Measurements from ENCODE around the gene NOS1AP.
"Not testable (repeated sequence)": the region's sequence is repeated elsewhere in the genome, so short reads cannot be mapped to it uniquely, and the experiment has no call there.

Gene NOS1AP

DNA sequence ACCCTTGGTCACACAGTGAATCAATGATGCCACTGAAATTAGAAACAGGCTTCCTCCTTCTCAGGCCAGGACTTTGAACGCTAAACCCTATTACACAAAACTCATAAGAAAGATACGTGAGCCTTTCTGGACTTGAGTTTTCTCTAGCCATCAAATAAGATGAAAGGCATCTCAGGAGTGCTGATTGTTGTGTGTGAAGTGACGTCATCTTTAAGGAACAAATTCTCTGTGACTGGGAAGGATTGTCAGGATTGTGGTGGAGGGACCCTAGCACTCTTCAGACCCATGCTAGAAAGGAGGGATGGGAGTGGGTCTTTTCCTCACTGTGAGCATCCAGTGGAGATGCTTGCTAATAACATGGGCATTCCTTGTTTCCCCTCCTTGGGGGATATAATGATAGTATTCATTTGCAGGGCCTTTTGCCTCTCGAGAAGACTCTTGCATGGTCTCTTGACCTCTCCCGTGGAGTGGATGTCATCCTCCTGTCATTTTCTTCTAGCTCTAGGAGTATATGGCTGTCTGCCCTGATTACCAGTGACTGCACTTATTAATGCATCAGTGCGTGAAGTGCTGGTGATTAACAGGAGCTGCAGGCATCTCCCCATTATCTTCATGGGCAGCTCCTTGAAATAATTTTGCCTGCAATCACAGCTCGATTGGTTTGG is 267.3 kb downstream of the NOS1AP start:
- no peak for DNase-seq (ENCODE audit: low spot score)

DNA sequence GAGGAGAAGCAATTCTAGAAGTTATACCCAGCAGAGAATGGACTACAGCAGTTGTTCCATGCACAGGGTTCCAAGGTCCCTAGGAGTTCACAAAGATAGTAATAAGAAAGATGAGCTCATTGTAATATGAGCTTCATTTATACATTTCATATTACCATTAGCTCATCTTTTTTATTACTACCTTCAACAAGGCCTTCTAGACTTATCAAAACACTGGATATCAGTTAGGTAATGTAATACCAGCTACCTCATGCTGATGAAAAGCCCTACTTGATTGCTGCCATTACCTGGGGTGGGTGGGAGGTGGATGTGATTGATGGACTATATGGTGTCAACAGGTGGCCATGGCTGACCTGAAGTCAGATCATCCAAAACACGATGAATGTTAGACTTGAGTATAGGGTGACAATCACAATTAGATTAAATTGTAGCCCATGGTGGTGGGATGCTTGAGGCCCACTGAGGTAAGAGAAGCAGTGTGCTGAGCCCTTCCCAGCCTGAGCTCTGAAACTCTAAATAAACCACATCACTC is 273.0 kb downstream of the NOS1AP start:
- no peak for DNase-seq (ENCODE audit: low spot score)

DNA sequence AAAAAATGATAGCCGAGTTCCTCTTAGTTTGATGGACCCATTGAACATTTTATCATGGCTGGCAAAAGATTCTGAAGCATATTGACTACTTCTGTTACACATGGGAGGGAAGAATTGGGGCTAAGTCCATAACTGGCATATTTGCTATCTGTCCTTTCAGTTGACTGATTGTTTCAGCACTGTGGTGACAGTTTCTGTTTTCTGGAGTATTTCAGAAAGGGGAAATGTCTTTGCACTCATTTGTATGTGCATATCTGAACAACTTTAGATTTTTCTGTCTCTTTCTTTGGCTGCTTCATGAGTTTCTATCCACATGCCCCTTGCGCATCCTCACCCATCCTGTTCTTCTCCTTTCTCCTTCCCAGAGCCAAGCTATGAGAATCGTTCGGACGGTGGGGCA is 274.0 kb downstream of the NOS1AP start:
- no peak for DNase-seq (ENCODE audit: low spot score)

DNA sequence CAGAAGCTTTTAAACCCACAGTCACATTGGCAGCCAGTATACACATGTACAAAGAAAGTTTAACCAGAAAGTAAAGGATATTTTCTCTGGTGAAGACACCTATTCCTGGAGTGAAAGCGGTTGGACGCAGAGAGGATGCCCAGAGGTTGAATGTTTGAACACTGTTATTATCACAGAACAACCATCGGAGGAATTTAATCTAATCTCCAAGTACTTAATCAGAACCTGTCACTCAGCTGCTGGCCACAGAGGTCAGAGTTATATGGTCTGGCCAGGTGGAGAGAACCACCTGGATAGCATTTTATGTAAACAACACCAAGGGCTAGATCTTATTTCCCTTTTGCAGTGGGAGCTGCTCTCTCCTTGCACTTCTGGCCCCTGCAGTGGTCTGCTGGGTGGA is 277.8 kb downstream of the NOS1AP start:
- DNase-seq (ENCODE audit: low spot score), result no peak

DNA sequence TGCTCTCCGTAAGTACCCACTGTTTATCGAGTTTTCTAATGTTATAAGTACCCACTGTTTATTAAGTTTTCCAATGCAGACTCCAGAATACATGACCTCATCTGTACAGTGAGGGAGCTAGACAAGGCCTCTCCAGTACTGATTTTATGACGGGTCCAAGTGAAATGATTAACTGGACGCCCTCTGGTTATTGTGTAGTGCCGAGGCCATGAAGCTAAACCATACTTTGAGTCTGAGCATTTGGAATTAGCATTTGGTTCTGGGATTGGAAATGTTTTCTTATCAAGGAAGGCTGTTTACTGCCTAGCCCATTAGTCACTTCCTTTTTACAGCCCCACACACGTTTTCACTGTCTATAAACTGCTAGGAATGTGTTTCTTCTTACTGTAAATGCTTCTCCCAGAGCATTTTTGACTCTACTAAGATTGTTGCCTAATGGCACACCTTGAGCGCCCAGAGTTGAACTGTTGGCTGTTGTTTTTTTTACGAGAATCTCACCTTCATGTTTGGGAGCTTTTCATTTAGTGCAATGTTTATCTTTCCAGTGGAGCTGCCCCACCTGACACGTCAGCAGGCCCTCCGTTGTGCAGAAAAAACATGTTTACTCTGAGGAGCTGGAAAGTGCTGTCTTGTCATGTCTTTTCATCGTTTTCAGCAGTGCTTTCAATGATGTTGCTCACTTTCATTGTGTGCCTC is 280.3 kb downstream of the NOS1AP start:
- no peak for DNase-seq (ENCODE audit: low spot score)

DNA sequence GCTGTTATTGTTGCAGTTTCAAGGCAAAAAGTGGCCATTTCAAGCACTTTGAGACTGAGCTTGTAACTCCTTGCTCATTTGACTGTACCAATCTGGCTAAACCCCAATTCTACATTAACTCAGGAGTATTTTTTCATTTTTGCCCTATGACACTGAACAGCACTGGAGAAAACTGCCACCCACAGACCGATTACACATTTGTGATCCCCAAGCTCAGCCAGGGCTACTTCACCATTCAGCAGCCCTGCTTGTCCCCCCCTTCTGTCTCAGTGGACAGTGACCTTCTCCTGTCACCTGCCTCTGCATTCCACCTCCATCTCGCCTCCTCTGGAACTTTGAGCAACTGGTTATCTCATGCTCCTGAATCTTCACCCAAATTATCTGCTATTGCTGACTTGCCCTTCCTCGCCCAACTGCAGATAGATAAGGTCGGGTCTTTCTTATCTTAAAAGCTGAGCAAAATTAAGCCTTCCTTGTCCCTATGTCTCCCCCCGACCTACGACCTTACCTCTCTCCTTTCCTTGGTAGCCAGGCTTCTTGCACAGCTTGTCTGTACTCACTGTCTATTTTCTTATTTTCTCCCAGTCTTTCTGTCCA is 281.9 kb downstream of the NOS1AP start:
- DNase-seq (ENCODE audit: low spot score), result no peak

DNA sequence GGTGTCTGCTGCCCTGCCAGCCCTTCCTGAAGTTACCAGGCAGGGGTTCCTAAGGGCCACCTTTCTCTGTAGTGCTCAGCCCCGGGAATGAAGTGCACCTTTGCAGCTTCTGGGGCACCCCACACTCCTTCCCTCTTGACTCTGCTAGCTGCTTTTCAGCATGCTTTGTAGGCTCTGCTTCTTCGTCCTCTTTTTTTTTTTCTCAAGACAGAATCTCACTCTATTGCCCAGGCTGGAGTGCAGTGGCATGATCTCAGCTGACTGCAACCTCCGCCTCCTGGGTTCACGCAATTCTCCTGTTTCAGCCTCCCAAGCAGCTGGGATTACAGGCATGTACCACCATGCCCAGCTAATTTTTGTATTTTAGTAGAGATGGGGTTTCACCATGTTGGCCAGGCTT is 282.4 kb downstream of the NOS1AP start:
- DNase-seq (ENCODE audit: low spot score), result not testable (repeated sequence)

DNA sequence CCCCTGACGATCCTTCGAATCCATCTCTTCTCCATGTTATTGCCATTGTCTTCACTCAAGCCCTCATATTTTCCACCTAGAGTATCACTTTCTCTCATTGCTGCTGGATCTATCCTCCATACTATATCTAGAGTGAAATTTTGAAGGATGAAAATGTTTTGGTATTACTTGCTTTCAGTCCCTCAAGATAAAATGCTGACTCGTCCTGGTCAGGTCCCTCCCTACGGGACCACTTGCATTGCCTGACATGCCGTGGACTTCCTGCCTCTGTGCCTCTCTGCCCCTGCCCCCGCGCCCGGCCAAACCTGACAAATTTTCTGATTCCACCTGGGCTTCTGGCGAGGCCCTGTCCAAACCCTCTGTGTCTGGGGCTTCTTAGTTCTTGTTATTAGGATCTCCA is 283.6 kb downstream of the NOS1AP start:
- DNase-seq (ENCODE audit: low spot score), result no peak

DNA sequence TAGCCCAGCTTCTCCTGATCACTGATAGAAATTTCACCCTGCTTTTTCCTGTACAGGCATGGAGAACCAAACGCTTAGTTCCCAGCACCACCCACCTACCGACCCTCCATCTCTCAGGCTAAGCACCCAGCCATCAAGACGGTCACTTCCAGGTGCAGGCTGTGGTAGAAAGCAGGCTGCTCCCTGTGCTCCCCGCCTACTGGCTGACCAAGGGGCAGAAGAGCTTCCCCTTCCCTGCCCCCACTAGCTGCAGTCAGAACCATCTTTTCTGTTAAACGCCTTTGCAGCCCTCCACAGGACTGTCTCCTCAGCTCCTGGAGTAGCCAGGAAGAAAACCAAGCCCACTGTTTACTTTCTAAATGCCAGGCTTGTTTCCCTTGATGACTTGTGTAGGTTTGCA is 284.2 kb downstream of the NOS1AP start:
- DNase-seq (ENCODE audit: low spot score), result no peak

DNA sequence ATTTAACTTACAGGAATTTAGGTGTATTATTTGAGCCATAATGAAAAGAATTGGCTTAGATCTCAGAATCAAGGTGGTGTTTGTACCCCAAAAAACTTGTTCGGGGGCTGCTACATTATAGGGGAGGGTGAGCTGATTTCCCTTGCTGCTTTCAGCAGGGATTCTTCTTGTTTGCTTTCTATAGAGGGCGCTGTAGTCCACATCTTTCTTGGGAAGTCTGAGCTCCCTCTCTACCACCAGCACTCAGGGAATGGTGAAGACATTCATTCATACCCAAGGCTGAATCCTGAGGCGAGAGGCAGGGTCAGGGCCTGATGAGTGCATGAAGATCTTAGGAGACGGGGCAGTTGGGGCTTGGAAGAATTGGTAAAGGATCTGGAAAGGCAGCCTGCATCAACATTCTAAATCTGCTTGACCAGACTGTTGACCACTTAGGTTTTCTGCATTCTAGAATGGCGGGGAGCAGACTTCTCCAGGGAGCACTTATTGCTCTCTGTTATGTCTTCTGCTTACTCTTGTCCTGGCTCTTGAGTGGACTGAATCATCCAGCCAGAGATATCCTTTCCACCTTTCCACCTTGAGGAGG is 288.3 kb downstream of the NOS1AP start:
- DNase-seq (ENCODE audit: low spot score), result no peak

DNA sequence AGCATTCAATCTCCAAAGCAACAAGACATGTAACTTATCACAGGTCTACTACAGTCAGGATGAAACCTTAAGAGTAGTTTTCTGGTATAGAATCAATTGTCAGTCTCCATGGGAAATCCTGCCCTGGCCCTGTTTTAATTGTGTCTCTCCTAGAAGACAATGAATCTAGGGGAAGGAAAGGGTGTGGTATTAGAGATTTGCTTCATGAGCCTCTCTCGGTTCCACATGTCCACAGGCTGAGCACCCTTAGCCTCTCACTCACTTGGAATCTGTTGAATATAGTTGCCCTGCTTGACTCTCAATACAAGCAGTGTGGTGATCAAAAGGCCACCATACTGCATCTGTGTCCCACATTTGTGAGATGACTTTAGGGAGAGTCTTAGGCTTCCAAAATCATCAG is 289.4 kb downstream of the NOS1AP start:
- DNase-seq (ENCODE audit: low spot score), result no peak

DNA sequence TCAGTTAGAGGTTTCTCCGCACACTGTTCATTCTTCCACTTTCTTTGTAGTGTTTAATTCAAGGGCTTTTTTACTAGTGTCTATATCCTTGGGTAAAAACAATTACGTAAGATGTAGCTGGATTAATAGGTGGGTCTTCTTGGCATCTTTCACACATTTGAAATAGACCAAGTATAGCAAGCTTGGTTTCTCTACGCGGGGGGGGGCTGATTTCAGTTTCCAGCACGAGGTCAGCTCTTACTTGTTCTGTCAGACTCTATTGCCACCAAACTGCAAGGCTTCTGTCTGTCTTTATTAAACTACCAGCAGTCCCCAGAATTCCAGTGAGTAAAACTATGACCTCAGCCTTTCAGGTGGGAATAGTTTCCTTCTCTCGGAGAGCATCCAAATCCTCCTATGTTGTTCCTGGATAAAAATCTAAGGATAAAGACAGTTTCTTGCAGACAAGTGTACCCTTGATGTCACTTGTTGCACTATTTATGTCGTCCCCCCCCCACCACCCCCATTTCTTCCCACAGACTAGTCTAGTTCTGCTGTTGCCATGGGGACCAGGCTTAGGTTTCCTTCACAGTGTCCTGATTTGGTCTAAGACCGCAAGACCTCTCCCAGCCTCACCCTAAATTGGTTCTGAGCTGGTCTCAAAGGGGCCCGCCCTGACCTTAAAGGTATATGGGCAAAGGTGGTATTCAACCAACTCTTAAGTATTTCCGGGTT is 290.2 kb downstream of the NOS1AP start:
- no peak for DNase-seq (ENCODE audit: low spot score)

DNA sequence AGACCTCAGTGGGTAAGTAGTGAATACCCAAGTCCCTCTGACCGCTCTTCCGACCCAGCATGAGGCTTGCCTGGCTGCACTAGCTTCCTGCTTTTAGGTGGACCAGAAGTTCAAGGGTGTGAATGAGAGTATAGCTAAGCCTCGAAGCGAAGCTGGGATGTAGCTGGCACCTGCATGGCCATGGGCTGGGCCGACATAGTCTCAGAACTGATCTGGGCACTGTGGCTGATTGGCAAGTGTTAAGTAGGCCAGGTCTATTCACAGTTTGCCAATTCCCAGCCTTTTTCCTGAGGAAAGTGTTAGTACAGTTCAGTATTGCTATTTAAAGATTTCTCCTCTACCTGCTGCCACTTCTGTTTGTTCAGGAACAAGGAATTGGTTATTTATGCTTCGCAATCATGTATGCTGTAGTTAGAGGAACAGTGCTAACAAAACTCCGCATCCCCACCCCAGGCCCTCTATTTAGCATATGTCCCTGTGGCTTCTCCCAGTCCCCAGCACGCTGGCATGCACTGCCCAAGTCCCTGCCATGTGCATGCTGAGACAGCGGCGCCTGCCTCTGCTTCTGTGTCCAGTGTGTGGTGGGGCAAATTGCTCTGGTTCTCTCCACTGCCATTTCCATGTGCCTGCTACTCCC is 290.9 kb downstream of the NOS1AP start:
- DNase-seq (ENCODE audit: low spot score), result no peak

DNA sequence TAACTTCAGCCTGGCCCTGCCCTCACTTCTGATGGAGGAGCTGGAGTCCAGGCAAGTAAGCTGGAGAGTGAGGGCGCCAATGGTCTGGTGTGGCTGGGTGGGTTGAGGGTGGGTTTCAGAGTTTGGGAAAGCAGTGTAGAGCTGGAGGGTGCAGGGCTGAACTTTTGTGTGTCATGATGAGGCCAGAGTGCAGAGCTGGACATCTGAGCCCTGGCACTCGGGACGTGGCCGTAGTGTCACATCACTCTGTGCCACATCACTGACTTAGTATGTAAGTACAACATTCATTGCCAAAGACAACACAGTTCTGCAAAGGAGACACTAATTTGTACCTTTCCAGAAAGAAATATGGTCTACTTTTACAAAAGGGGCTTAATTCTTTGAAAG is 291.4 kb downstream of the NOS1AP start:
- DNase-seq (ENCODE audit: low spot score), result no peak

DNA sequence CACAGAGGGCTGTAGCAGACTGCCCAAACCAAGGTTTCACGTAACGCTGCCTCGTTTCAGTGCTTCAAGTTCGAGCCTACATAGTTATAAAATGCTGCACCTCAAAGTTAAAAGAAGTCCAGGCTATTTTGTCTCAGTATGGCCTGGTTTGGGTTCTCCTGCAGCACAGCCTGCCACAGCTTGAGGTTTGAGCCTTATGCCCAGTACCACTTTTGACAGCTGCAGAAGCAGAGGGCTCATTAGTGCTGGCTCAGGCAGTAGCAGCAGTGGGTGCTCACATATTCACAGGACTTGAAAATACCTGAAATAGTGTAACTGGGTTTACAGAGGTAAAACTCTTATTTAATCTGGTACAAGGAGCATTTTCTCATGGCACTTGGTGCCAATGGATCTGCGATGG is 291.9 kb downstream of the NOS1AP start:
- no peak for DNase-seq (ENCODE audit: low spot score)

DNA sequence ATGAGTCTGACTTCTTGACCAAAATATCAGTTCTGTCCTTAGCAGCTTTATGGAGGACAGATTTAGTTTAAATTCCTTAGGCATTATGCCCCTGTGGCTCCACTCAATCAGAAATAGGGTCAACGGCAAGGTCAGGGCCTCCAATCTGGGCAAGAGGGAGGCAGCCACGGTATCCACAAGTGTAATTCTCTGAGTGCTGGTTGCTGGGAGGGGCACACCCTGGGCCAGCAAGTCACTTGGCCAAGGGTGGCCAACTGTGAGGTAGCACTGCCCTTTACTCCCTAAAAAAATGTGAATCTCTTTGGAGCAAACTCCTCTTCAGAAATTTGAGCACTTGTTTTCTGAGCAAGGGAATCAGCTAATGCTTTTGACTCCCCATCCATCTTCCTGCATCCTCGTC is 294.3 kb downstream of the NOS1AP start:
- DNase-seq (ENCODE audit: low spot score), result no peak

DNA sequence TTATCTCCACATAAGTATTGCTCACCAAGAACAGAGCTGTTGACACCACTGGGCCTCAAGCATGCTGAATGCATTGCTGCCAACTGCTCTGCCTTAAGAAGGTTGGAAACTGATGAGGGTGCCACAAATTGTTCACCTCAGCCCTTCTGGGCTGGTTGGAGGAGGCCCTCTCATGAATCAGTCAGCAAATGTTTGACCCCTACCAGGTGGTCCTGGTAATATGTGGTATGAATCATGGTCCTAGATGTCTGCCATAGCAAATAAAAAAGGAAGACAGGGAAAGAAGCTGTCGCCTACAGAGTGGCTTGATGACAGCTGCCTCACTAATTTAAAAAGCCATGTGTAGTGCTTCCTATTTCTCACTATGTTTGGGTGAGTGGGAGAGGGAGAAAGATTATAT is 295.0 kb downstream of the NOS1AP start:
- no peak for DNase-seq (ENCODE audit: low spot score)

DNA sequence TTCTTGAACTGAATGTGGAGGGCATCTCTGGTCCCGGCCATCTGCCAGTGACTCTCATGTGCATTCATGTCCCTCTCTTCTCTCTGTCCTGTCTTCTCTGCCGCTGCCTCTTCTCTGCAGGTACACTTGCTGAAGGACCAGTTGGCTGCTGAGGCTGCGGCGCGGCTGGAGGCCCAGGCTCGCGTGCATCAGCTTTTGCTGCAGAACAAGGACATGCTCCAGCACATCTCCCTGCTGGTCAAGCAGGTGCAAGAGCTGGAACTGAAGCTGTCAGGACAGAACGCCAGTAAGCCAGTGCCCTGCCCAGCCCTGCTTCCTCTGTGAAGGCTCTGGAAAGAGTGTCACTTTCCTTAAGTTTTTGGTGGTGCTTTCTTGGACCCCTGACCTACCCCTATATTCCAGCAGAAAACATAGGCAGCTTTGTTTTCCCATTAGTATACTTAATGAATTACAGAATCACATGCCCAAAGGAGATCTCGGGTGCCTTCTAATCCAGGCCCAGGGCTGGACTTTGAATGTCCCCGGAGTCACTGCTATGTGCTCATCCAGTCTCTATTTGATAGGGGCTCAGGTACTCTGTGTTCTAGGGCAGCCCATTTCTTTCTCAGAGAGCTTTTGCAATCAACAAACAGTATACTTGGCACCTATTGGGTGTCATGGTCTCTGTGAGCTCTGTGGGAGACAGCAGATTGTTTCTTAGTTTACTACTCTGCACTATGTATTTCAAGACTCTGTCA is 296.0 kb downstream of the NOS1AP start:
- no peak for DNase-seq (ENCODE audit: low spot score)

DNA sequence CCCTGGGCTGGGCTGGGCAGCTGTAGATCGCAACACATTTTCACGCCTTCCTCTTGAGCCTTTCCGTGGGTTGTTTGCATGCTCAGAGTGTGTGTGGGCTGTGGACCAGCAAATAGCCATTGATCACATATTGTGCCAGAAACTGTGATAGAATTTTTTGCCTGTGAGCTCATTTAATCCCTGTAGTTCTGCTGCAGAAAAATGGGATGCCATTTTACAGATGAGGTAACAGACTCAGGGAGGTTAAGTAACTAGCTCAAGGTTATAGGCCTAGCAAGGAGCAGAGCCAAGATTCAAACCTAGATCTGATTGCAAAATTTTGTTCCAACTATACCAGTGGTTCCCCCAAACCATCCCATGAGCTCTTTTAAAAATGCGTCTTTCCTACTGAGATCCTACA is 296.7 kb downstream of the NOS1AP start:
- no peak for DNase-seq (ENCODE audit: low spot score)

DNA sequence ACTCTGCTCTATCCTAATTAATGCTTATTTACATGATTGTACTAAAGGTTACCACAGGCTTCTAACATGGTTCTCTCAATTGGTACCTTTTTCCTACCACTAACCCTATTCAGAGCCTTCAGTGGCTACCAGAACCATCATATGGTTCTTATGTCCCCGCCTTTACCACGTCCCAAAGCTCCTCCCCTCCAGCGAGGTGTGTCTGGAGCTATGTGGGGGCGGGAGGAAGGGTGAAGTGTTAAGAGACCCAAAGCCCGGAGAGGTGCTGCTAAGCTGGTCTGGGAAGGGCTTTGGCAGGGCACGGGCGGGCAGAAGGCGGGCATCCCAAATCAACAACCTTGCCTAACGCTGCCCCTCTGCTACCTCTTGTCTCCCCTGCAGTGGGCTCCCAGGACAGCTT is 297.2 kb downstream of the NOS1AP start:
- no peak for DNase-seq (ENCODE audit: low spot score)

DNA sequence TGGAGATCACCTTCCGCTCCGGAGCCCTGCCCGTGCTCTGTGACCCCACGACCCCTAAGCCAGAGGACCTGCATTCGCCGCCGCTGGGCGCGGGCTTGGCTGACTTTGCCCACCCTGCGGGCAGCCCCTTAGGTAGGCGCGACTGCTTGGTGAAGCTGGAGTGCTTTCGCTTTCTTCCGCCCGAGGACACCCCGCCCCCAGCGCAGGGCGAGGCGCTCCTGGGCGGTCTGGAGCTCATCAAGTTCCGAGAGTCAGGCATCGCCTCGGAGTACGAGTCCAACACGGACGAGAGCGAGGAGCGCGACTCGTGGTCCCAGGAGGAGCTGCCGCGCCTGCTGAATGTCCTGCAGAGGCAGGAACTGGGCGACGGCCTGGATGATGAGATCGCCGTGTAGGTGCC is 297.6 kb downstream of the NOS1AP start:
- no peak for DNase-seq (ENCODE audit: low spot score)
